Type B pancreatic cell (in vitro differentiated cells): ENCODE results near the gene SMC1A. TPM values are rescaled to one million over a fixed set of nuclear protein-coding genes. Genes with fewer than 3 reads are reported as not detected.

ENCODE experiments used
- DNase-seq: peaks from one replicate; pipeline ENCODE4 v3.0.0; 2021; ENCODE audit warnings: mixed read lengths; ENCODE audit not compliant: unreplicated experiment; ENCODE audit errors: extremely low spot score
- H3K27ac Mint-ChIP-seq: 2 replicates; pipeline ENCODE4 v1.8.0; 2021; ENCODE audit warnings: mild to moderate bottlenecking, mixed read lengths
- H3K27me3 Mint-ChIP-seq: 2 replicates; pipeline ENCODE4 v1.8.0; 2021; ENCODE audit warnings: mixed read lengths
- H3K36me3 Mint-ChIP-seq: 2 replicates; pipeline ENCODE4 v1.8.0; 2021; ENCODE audit warnings: mixed read lengths
- H3K4me1 Mint-ChIP-seq: one replicate; pipeline ENCODE4 v1.8.0; 2021; ENCODE audit warnings: mixed read lengths; ENCODE audit not compliant: unreplicated experiment
- H3K4me3 Mint-ChIP-seq: 2 replicates; pipeline ENCODE4 v1.8.0; 2021; ENCODE audit warnings: mild to moderate bottlenecking, mixed read lengths
- H3K9me3 Mint-ChIP-seq: 2 replicates; pipeline ENCODE4 v1.8.0; 2021; ENCODE audit warnings: mixed read lengths
- total RNA-seq: library from RNA; stranded (reverse); gene quantifications from 2 replicates; pipeline ENCODE4 v1.2.1, GENCODE V29; 2021; ENCODE audit warnings: low replicate concordance
- TF ChIP-seq, protein P1 (sequence below): fragments of 200-600 bp; sonication (generic); conservative IDR thresholded peaks from 2 replicates; pipeline ENCODE4 v1.5.0; 2021; ENCODE audit warnings: antibody characterized with exemption, mild to moderate bottlenecking

Gene SMC1A
- total RNA-seq, 1 donor from 2014 or later = 87.6 TPM

DNA sequence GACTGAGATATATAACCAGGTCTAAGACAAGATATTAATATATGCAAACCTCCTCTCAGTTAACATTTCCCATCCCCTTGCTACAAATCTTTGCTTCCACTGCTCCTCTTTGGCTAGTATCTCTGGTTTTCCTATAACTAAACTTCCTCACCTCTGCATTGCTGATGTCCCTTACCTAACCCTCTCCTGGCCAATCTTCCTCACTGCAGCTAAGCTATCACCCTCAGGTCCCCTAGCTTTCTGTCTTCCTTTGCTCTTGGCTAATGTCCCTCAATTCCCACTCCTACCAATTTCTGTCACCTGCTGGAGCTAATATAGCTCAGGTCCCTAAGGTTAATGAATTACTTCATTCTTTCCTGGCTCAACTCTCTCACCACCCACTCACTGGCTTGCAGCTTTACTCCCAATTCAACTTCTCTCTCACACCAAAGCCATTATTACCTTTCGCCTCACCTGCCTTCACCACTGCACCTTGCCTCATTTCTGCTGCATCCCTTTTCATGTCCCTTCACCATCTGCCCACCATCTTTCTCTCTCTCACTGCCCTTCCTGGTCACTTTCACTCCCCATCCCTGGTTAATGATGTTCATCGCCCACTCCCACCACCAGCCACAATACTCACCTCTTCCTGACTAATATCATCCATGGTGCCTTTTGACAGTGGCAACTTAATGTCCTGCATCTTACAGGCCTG, 26.7 kb downstream of the SMC1A start:
- DNase-seq = no peak
- Mint-ChIP-seq H3K9me3 (no peaks in the 10 kb centered on the region), H3K4me1 (no peaks in the 10 kb centered on the region), H3K27ac (no peak overlapping the region), H3K4me3 (no peak overlapping the region), H3K27me3 (no peaks in the 10 kb centered on the region), H3K36me3 (peaks cover 7% of the 10 kb centered on the region)
- TF ChIP-seq, protein P1, sequence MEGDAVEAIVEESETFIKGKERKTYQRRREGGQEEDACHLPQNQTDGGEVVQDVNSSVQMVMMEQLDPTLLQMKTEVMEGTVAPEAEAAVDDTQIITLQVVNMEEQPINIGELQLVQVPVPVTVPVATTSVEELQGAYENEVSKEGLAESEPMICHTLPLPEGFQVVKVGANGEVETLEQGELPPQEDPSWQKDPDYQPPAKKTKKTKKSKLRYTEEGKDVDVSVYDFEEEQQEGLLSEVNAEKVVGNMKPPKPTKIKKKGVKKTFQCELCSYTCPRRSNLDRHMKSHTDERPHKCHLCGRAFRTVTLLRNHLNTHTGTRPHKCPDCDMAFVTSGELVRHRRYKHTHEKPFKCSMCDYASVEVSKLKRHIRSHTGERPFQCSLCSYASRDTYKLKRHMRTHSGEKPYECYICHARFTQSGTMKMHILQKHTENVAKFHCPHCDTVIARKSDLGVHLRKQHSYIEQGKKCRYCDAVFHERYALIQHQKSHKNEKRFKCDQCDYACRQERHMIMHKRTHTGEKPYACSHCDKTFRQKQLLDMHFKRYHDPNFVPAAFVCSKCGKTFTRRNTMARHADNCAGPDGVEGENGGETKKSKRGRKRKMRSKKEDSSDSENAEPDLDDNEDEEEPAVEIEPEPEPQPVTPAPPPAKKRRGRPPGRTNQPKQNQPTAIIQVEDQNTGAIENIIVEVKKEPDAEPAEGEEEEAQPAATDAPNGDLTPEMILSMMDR = peak; percentile 19

DNA sequence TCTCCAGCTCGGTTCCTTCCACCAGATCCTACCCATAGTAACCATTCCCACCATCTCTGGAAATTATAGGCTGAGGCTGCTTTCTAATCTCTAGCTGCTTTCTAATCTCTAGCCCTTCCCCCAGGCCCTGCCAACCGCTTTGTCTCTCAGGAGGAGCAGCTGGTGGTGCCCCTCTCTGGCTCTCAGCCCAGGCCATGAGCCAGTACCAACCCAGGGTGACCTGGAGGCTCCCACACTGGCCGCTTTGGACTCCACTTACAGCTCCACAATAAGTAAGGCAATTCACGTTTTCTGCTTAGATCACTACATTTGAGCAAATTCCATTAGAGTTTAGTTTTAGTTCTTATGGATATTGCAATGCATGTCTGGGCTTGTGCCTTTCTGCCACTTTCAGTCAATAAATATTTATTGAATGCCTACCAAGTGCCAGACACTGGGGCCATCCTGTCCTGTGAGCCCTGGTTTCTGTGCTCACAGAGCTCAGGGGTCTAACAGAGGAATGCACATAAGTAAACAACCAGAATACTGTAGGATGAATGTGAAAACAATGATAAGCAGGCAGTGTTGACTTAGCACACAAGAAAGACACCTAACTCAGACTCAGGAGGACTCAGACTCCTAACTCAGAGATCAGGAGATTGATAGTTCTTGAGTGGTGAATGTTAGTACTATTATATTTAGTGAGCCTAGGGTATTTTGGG, 38.9 kb downstream of the SMC1A start:
- Mint-ChIP-seq H3K4me3 (no peak overlapping the region), H3K4me1 (no peaks in the 10 kb centered on the region), H3K36me3 (peaks cover 5% of the 10 kb centered on the region), H3K27ac (no peak overlapping the region), H3K27me3 (no peaks in the 10 kb centered on the region), H3K9me3 (no peaks in the 10 kb centered on the region)
- DNase-seq = no peak
- TF ChIP-seq, protein P1 = no peak

DNA sequence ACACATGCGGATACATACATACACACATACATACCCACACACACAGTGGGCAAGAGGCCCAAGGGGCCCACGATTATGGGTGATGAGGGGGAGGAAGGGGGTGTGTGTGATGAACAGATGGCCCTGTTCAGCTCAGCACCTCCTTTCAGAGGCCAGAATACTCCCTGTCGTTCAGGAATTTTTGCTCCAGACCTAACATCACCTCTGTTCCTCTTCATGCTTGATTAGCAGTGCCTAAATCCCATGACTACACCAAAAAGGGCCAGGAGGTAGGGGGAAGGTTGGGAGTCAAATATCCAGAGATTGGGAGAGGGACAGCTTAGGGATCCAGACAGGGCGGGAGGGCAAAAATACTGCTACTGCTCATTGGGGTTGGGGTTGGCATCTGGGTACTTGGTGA, 42.7 kb downstream of the SMC1A start:
- H3K9me3 Mint-ChIP-seq = peaks cover 4% of the 10 kb centered on the region
- H3K27ac Mint-ChIP-seq = no peak overlapping the region
- H3K4me3 Mint-ChIP-seq = no peak overlapping the region
- no peaks in the 10 kb centered on the region for H3K27me3 Mint-ChIP-seq
- TF ChIP-seq, protein P1 = no peak
- DNase-seq = no peak
- no peaks in the 10 kb centered on the region for H3K4me1 Mint-ChIP-seq
- peaks cover 9% of the 10 kb centered on the region for H3K36me3 Mint-ChIP-seq

DNA sequence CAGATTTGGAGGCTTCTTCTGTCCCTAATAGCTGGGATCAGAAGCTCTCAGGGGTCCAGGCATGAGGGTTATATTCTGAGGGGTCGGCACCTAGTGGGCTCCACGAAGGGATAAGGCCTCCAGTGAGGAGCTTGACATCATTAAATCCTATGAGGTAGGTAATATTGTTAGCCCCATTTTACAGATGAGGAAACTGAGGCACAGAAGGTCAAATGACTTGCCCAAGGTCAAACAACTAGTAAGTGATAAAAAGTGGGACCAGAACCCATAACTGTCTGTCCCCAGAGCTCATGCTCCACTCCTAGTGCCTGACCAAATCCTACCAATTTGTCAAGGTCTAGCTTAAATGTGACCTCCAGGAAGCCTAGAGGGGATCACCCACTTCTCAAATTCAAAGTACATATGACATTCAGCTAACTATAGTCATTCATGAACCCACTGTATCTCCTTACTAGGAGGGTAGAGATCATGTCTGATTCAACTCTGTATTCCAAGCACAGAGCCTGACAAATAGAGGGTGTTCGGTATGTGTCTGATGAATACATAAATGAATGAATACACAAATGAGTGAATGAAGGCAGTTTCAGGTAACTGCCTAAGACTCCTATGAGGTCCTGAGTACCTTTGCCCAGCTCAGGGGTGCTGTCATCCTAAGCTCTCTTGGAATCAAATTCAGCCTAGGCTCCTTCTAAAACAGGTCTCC, 43.3 kb downstream of the SMC1A start:
- TF ChIP-seq, protein P1 = no peak
- peaks cover 8% of the 10 kb centered on the region for H3K9me3 Mint-ChIP-seq
- H3K4me3 Mint-ChIP-seq = no peak overlapping the region
- no peak for DNase-seq
- H3K27me3 Mint-ChIP-seq = no peaks in the 10 kb centered on the region
- no peak overlapping the region for H3K27ac Mint-ChIP-seq
- no peaks in the 10 kb centered on the region for H3K4me1 Mint-ChIP-seq
- peaks cover 13% of the 10 kb centered on the region for H3K36me3 Mint-ChIP-seq

DNA sequence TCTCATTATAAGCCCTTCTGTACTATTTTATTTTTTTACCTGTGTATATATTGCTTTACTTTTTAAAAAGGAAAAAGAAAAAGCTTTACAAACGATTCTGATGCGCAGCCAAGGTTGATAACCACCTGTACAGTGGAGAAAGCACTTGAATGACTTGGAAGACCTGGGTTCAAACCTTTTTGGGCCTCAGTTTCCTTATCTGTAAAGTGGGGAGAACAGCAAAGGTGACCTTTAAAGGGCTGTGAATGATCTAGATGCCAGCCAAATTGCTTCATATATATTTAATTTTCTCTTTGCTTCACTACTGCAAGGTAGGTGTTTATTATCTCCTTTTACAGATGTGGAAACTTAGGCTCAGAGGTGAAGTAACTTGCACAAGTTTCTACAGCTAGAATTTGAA, 45.0 kb downstream of the SMC1A start:
- no peak for DNase-seq
- TF ChIP-seq, protein P1 = no peak
- Mint-ChIP-seq H3K9me3 (peaks cover 8% of the 10 kb centered on the region), H3K36me3 (peaks cover 19% of the 10 kb centered on the region), H3K4me1 (no peaks in the 10 kb centered on the region), H3K27ac (no peak overlapping the region), H3K4me3 (no peak overlapping the region), H3K27me3 (no peaks in the 10 kb centered on the region)
